Measurements from ENCODE around the gene GAREM1. TPM values are rescaled to one million over a fixed set of nuclear protein-coding genes. Genes with fewer than 3 reads are reported as not detected.
A peak's percentile ranks its signal among the peaks of the same experiment; 100 is the strongest.

GAREM1 gene
- total and polyA plus RNA-seq, 2 experiments from 2014 or later, result 6.9 to 7.1 TPM

- 79% methylated on average over 1 of the region's 1 CpG for WGBS (ENCODE audit: low lambda C conversion rate, missing lambda C conversion rate)
- Histone ChIP-seq H3K27ac (peak overlapping the region; percentile 36), H3K9me2 (replicated peaks; ENCODE audit: insufficient read depth) (no peaks in the 10 kb centered on the region), H3K9me3 (ENCODE audit: low read depth) (no peaks in the 10 kb centered on the region), H3K4me1 (ENCODE audit: insufficient read depth) (peaks cover 5% of the 10 kb centered on the region), H4K20me1 (ENCODE audit: insufficient read depth, poor library complexity, severe bottlenecking) (no peaks in the 10 kb centered on the region), H3K36me3 (replicated peaks; ENCODE audit: insufficient read depth, low read depth) (no peaks in the 10 kb centered on the region), H3K79me2 (peaks cover 31% of the 10 kb centered on the region), H3K4me3 (no peak overlapping the region), H3K27me3 (no peaks in the 10 kb centered on the region), H2AFZ (no peak overlapping the region), H3K4me2 (peak overlapping the region; percentile 13)
- DNase-seq (ENCODE audit: low spot score), result peak; percentile 16
- TF ChIP-seq EZH2phosphoT487 (IDR thresholded peaks at IDR 0.05; ENCODE audit: low read depth, severe bottlenecking, unreplicated experiment), result no peak
- no peak for TF ChIP-seq CTCF (IDR thresholded peaks at IDR 0.05; ENCODE audit: poor library complexity)
- no peak for TF ChIP-seq EZH2 (IDR thresholded peaks at IDR 0.05; ENCODE audit: borderline replicate concordance)
Observed at GRCh38 chr18:32425466-32425865, 45.2 kb downstream of the GAREM1 start.

- H2AFZ ChIP-seq, result no peak overlapping the region
- H3K4me2 ChIP-seq, result no peak overlapping the region
- H3K9me3 ChIP-seq (ENCODE audit: low read depth), result no peaks in the 10 kb centered on the region
- no peaks in the 10 kb centered on the region for H3K9me2 ChIP-seq (replicated peaks; ENCODE audit: insufficient read depth)
- no peak overlapping the region for H3K4me3 ChIP-seq
- H3K4me1 ChIP-seq (ENCODE audit: insufficient read depth), result peaks cover 5% of the 10 kb centered on the region
- 59% methylated on average over 1 of the region's 1 CpG for WGBS (ENCODE audit: low lambda C conversion rate, missing lambda C conversion rate)
- DNase-seq (ENCODE audit: low spot score), result no peak
- TF ChIP-seq EZH2 (IDR thresholded peaks at IDR 0.05; ENCODE audit: borderline replicate concordance) (no peak), EZH2phosphoT487 (IDR thresholded peaks at IDR 0.05; ENCODE audit: low read depth, severe bottlenecking, unreplicated experiment) (no peak), CTCF (IDR thresholded peaks at IDR 0.05; ENCODE audit: poor library complexity) (no peak)
- no peaks in the 10 kb centered on the region for H3K36me3 ChIP-seq (replicated peaks; ENCODE audit: insufficient read depth, low read depth)
- no peak overlapping the region for H3K27ac ChIP-seq
- no peaks in the 10 kb centered on the region for H4K20me1 ChIP-seq (ENCODE audit: insufficient read depth, poor library complexity, severe bottlenecking)
- peaks cover 29% of the 10 kb centered on the region for H3K79me2 ChIP-seq
- no peaks in the 10 kb centered on the region for H3K27me3 ChIP-seq
Observed at GRCh38 chr18:32424696-32425095, 46.0 kb downstream of the GAREM1 start.

- no peaks in the 10 kb centered on the region for H3K9me3 ChIP-seq (ENCODE audit: low read depth)
- WGBS (ENCODE audit: low lambda C conversion rate, missing lambda C conversion rate), result 90% methylated on average over 4 of the region's 4 CpGs
Observed at GRCh38 chr18:32422978-32423740, 47.5 kb downstream of the GAREM1 start.

More at GRCh38 chr18:32422978-32423740, 47.5 kb downstream of the GAREM1 start:
- Histone ChIP-seq H3K4me2 (no peak overlapping the region), H3K27me3 (no peaks in the 10 kb centered on the region), H3K36me3 (replicated peaks; ENCODE audit: insufficient read depth, low read depth) (no peaks in the 10 kb centered on the region), H3K9me2 (replicated peaks; ENCODE audit: insufficient read depth) (no peaks in the 10 kb centered on the region), H4K20me1 (ENCODE audit: insufficient read depth, poor library complexity, severe bottlenecking) (no peaks in the 10 kb centered on the region), H2AFZ (no peak overlapping the region), H3K27ac (no peak overlapping the region), H3K4me3 (no peak overlapping the region), H3K79me2 (peaks cover 18% of the 10 kb centered on the region), H3K4me1 (ENCODE audit: insufficient read depth) (peaks cover 5% of the 10 kb centered on the region)
- TF ChIP-seq CTCF (IDR thresholded peaks at IDR 0.05; ENCODE audit: poor library complexity), result no peak
- no peak for TF ChIP-seq EZH2 (IDR thresholded peaks at IDR 0.05; ENCODE audit: borderline replicate concordance)
- TF ChIP-seq EZH2phosphoT487 (IDR thresholded peaks at IDR 0.05; ENCODE audit: low read depth, severe bottlenecking, unreplicated experiment), result no peak
- no peak for DNase-seq (ENCODE audit: low spot score)
